LNCaP clone FGC (cell line): ENCODE results near the gene CRTC3.

Source experiments
- DNase-seq: peaks from one replicate; pipeline ENCODE4 v3.0.0-alpha.2; 2011; ENCODE audit warnings: low read depth
- H3K4me3 ChIP-seq: 2 replicates; pipeline ENCODE4 v1.5.1; 2011; ENCODE audit warnings: mild to moderate bottlenecking, low read depth, low read length, control low read depth
- CTCF ChIP-seq: IDR thresholded peaks from 2 replicates; pipeline ENCODE4 v1.5.1; 2012; ENCODE audit warnings: mild to moderate bottlenecking; ENCODE audit not compliant: control insufficient read depth, insufficient read depth; ENCODE audit errors: extremely low read depth

CRTC3 gene

GRCh38 chr15:90618330-90619125 is 88.8 kb downstream of the CRTC3 start:
- no peak overlapping the region for H3K4me3 ChIP-seq
- 0 out of 2 replicates have a peak, but pooled peaks have one; percentile 7 for TF ChIP-seq CTCF
- peak; percentile 59 for DNase-seq

GRCh38 chr15:90619468-90619867 is 89.7 kb downstream of the CRTC3 start:
- no peak for DNase-seq
- no peak for TF ChIP-seq CTCF
- no peak overlapping the region for H3K4me3 ChIP-seq

GRCh38 chr15:90619939-90620338 is 90.2 kb downstream of the CRTC3 start:
- H3K4me3 ChIP-seq = no peak overlapping the region
- no peak for DNase-seq
- TF ChIP-seq CTCF = no peak

GRCh38 chr15:90620379-90621067 is 90.8 kb downstream of the CRTC3 start:
- no peak for TF ChIP-seq CTCF
- no peak overlapping the region for H3K4me3 ChIP-seq
- DNase-seq = no peak

- no peak for TF ChIP-seq CTCF
- DNase-seq = no peak
- no peak overlapping the region for H3K4me3 ChIP-seq
These were observed 94.1 kb downstream of the CRTC3 start for GRCh38 chr15:90623854-90624253.

GRCh38 chr15:90624278-90624981 is 94.7 kb downstream of the CRTC3 start:
- TF ChIP-seq CTCF = no peak
- DNase-seq = no peak
- no peak overlapping the region for H3K4me3 ChIP-seq
